B cell (primary cell): Measurements from ENCODE around the gene TBC1D3B. TPM values are rescaled to one million over a fixed set of nuclear protein-coding genes. Genes with fewer than 3 reads are reported as not detected.
A peak's percentile ranks its signal among the peaks of the same experiment; 100 is the strongest.
"Not testable (repeated sequence)": the region's sequence is repeated elsewhere in the genome, so short reads cannot be mapped to it uniquely, and the experiment has no call there.

ENCODE experiments used
- ATAC-seq: fragments of 200-7000 bp; cut with Tn5 transposase; one replicate; pipeline ENCODE4 v1.10.0; 2021; ENCODE audit warnings: low read depth, mild to moderate bottlenecking, moderate number of reproducible peaks, moderate library complexity
- CTCF ChIA-PET: fragments of 350-600 bp; sonication (Branson Sonifier 250); formaldehyde crosslinking; loops from one replicate; lab custom pipeline; 2021; ENCODE audit warnings: antibody characterized with exemption, inconsistent platforms; lab: Charles Lee
- POLR2A ChIA-PET: fragments of 350-600 bp; sonication (Branson Sonifier 250); formaldehyde crosslinking; loops from one replicate; lab custom pipeline; 2021; ENCODE audit warnings: antibody characterized with exemption; lab: Charles Lee
- DNase-seq: peaks from one replicate; pipeline ENCODE4 v3.0.0; 2013
- H2AFZ ChIP-seq: 2 replicates; pipeline ENCODE4 v1.6.1; 2012; ENCODE audit warnings: mild to moderate bottlenecking, low read depth, low read length; ENCODE audit not compliant: insufficient read depth, poor library complexity, severe bottlenecking
- H3K27ac ChIP-seq, 2 donors: 1 replicate in 1 of 2; 2 replicates in 1 of 2; pipeline ENCODE4 v1.5.1; 2012 to 2013; ENCODE audit warnings: low read length in 2 of 2, mild to moderate bottlenecking in 2 of 2, moderate library complexity in 1 of 2
- H3K27me3 ChIP-seq, 4 experiments: fragments of 200-600 bp in 1 of 4; sonication (generic) in 1 of 4; replicated peaks in 1 of 4; 1 replicate in 2 of 4; 2 replicates in 2 of 4; pipeline versions ENCODE4 v1.6.1 to v1.7.0; 2013 to 2016; ENCODE audit warnings: low read length in 3 of 4, mild to moderate bottlenecking in 2 of 4, mixed read lengths in 1 of 4, moderate library complexity in 1 of 4; ENCODE audit not compliant: insufficient read depth in 4 of 4, control insufficient read depth in 3 of 4; ENCODE audit errors: control extremely low read depth in 1 of 4
- H3K36me3 ChIP-seq, 2 experiments: replicated peaks in 1 of 2; 1 replicate in 1 of 2; 2 replicates in 1 of 2; pipeline versions ENCODE4 v1.6.1 to v1.7.1; 2013; ENCODE audit warnings: low read length in 1 of 2; ENCODE audit not compliant: insufficient read depth in 2 of 2, control insufficient read depth in 1 of 2; ENCODE audit errors: control extremely low read depth in 1 of 2, extremely low read depth in 1 of 2
- H3K4me1 ChIP-seq, 2 donors: fragments of 200-600 bp in 1 of 2; sonication (generic) in 1 of 2; 1 replicate in 1 of 2; 2 replicates in 1 of 2; pipeline versions ENCODE4 v1.5.1 to v1.6.1; 2013 to 2017; ENCODE audit warnings: low read length in 2 of 2; ENCODE audit not compliant: control insufficient read depth in 2 of 2, insufficient read depth in 2 of 2
- H3K4me2 ChIP-seq: replicated peaks from 2 replicates; pipeline ENCODE3; 2012; ENCODE audit warnings: mild to moderate bottlenecking, low read depth, low read length; ENCODE audit not compliant: poor library complexity, severe bottlenecking
- H3K4me3 ChIP-seq, 5 experiments: fragments of 200-600 bp in 1 of 5; sonication (generic) in 1 of 5; 1 replicate in 3 of 5; 2 replicates in 2 of 5; pipeline versions ENCODE4 v1.5.1 to v1.7.0; 2011 to 2016; ENCODE audit warnings: low read length in 4 of 5, mild to moderate bottlenecking in 4 of 5, low read depth in 2 of 5, control low read depth in 1 of 5, moderate library complexity in 1 of 5; ENCODE audit not compliant: insufficient read depth in 1 of 5; ENCODE audit errors: control extremely low read depth in 1 of 5, extremely low read depth in 1 of 5
- H3K79me2 ChIP-seq: fragments of 200-600 bp; sonication (generic); one replicate; pipeline ENCODE4 v1.6.0; 2016; ENCODE audit warnings: low read length; ENCODE audit not compliant: control insufficient read depth, insufficient read depth
- H3K9ac ChIP-seq: fragments of 200-600 bp; sonication (generic); 2 replicates; pipeline ENCODE4 v1.6.1; 2017; ENCODE audit warnings: mild to moderate bottlenecking, low read length, moderate library complexity
- H3K9me3 ChIP-seq, 3 donors: one replicate each; pipeline versions ENCODE4 v1.6.1 to v1.7.1; 2013; ENCODE audit warnings: low read length in 2 of 3; ENCODE audit not compliant: control insufficient read depth in 2 of 3, insufficient read depth in 1 of 3; ENCODE audit errors: control extremely low read depth in 1 of 3
- H4K20me1 ChIP-seq: 2 replicates; pipeline ENCODE4 v1.6.0; 2012; ENCODE audit warnings: mild to moderate bottlenecking, low read length; ENCODE audit not compliant: insufficient read depth, control insufficient read depth, poor library complexity, severe bottlenecking
- H3K27ac Mint-ChIP-seq: one replicate; pipeline ENCODE4 v1.8.0; 2021; ENCODE audit warnings: mixed read lengths
- H3K27me3 Mint-ChIP-seq: one replicate; pipeline ENCODE4 v1.8.0; 2021; ENCODE audit warnings: mixed read lengths
- H3K4me1 Mint-ChIP-seq: one replicate; pipeline ENCODE4 v1.8.0; 2021; ENCODE audit warnings: mixed read lengths
- H3K4me3 Mint-ChIP-seq: one replicate; pipeline ENCODE4 v1.8.0; 2021; ENCODE audit warnings: mixed read lengths
- H3K9me3 Mint-ChIP-seq: one replicate; pipeline ENCODE4 v1.8.0; 2022; ENCODE audit warnings: mixed read lengths; ENCODE audit not compliant: insufficient read depth
- EZH2 ChIP-seq: IDR thresholded peaks from 2 replicates; pipeline ENCODE4 v1.6.1; 2012; ENCODE audit warnings: borderline replicate concordance, low read depth, mild to moderate bottlenecking, moderate library complexity, low read length; ENCODE audit not compliant: insufficient read depth, poor library complexity, severe bottlenecking
- WGBS: methylation state at CpG from one replicate; pipeline ENCODE4 v1.1.5; 2013; ENCODE audit warnings: missing lambda C conversion rate; ENCODE audit not compliant: insufficient coverage; 5-methylcytosine and 5-hydroxymethylcytosine counted together
- intact Hi-C: fragments of 100-400 bp; cut with micrococcal nuclease; formaldehyde crosslinking; loops from one replicate; pipeline ENCODE4 v1.10.0; 2022
- polyA plus RNA-seq: library from polyadenylated mRNA; depleted of rRNA; stranded (reverse); fragments of >200 nt; gene quantifications from 2 replicates; pipeline ENCODE4 v1.2.3, GENCODE V29; 2012
- total RNA-seq, 2 donors: library from RNA; stranded (reverse); fragments of 120-200 nt in 1 of 2; gene quantifications; 1 replicate in 1 of 2; 2 replicates in 1 of 2; pipeline versions ENCODE4 v1.2.3 to v1.2.4, GENCODE V29; 2013 to 2022
- TF ChIP-seq, protein P1 (sequence below): fragments of 200-600 bp; IDR thresholded peaks from one replicate; pipeline ENCODE4 v1.8.0; 2022; ENCODE audit warnings: antibody characterized with exemption, mild to moderate bottlenecking

The TBC1D3B gene
- total and polyA plus RNA-seq, 2 donors (not counting 1 experiment from before 2014, with no cell fraction given): 3.2 to 17.3 TPM

DNA sequence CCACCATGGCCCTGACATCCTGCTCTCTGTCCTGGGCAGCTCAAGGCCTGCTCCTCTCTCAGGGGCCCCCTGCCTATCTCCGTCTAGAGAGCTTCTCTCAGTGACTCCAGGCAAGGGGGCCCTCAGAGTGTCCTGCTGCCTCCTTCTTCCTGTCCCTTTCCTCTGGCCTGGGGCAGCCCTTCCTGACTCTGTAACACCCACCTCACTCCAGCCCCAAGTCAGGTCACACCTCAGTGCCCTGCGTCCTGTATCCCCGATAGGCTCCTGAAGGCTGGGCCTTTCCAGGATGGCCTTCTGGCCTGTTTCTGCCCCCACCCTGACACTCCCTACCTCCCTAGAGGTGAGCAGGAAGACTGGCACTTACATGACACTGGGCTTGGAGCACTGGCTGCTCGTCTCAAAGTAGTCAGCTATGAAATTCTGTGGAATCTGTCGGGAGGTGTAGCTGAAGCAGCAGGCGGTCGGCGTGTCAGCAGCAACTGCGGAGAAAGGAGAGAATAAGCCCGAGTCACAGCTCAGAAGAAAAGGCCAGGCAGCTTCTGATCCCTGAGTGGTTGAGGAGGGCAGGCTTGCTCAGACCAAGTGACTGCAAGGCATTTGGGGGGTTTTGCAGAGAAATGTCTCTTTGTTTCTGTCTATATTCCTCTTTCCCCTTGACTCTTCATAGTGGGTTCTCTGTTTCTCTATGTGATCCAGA lies 19.1 kb upstream of the TBC1D3B start:
- Histone ChIP-seq H3K4me1 (peaks cover 46 to 50% of the 10 kb centered on the region in 2 donors), H3K79me2 (no peaks in the 10 kb centered on the region), H2AFZ (no peak overlapping the region), H3K4me3 (no peak overlapping the region), H3K36me3 (no peaks in the 10 kb centered on the region), H3K9me3 (no peaks in the 10 kb centered on the region), H3K9ac (no peak overlapping the region), H3K4me2 (peak overlapping the region; percentile 64), H4K20me1 (no peaks in the 10 kb centered on the region), H3K27me3 (peaks cover 0 to 36% (median 0%) of the 10 kb centered on the region in 4 experiments), H3K27ac (no peak overlapping the region)
- WGBS: 89% methylated on average over 5 of the region's 10 CpGs
- DNase-seq: no peak
- Mint-ChIP-seq H3K27ac (no peak overlapping the region), H3K4me1 (peaks cover 31% of the 10 kb centered on the region), H3K27me3 (peaks cover 2% of the 10 kb centered on the region), H3K9me3 (no peaks in the 10 kb centered on the region), H3K4me3 (no peak overlapping the region)
- ChIA-PET CTCF (no interaction called here), POLR2A (no interaction called here)
- ATAC-seq: no peak
- TF ChIP-seq, protein P1, sequence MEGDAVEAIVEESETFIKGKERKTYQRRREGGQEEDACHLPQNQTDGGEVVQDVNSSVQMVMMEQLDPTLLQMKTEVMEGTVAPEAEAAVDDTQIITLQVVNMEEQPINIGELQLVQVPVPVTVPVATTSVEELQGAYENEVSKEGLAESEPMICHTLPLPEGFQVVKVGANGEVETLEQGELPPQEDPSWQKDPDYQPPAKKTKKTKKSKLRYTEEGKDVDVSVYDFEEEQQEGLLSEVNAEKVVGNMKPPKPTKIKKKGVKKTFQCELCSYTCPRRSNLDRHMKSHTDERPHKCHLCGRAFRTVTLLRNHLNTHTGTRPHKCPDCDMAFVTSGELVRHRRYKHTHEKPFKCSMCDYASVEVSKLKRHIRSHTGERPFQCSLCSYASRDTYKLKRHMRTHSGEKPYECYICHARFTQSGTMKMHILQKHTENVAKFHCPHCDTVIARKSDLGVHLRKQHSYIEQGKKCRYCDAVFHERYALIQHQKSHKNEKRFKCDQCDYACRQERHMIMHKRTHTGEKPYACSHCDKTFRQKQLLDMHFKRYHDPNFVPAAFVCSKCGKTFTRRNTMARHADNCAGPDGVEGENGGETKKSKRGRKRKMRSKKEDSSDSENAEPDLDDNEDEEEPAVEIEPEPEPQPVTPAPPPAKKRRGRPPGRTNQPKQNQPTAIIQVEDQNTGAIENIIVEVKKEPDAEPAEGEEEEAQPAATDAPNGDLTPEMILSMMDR: no peak
- no peak for TF ChIP-seq EZH2
- intact Hi-C loops: no loop called here

DNA sequence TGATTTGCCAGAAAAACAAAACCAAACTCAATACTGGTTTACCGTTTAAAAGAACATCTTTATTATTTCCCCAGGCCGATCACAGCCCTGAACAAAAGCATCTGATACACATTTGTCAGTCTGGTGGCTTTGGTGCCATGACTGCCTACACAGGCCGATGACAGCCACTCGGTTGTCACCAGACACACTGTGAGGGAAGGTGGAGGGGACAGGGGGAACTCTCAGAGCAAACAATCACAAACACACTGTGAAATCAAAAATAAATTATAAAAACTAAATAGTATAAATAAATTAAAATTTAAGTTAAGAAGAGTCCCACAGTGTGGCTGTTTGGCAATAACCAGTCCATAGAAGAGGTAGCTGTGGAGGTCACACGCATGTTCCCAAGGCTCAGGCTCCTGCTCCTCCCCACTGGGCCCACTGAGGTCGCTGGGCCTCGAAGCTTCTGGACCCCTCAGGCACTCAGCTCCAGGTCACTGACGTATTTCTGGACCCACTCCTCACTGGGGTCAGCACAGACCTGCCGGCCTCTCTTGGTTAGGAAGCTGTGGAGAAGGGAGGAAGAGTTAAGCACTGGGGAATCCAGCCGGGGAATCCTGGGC lies 18.5 kb upstream of the TBC1D3B start:
- H3K27me3 Mint-ChIP-seq: not testable (repeated sequence)

DNA sequence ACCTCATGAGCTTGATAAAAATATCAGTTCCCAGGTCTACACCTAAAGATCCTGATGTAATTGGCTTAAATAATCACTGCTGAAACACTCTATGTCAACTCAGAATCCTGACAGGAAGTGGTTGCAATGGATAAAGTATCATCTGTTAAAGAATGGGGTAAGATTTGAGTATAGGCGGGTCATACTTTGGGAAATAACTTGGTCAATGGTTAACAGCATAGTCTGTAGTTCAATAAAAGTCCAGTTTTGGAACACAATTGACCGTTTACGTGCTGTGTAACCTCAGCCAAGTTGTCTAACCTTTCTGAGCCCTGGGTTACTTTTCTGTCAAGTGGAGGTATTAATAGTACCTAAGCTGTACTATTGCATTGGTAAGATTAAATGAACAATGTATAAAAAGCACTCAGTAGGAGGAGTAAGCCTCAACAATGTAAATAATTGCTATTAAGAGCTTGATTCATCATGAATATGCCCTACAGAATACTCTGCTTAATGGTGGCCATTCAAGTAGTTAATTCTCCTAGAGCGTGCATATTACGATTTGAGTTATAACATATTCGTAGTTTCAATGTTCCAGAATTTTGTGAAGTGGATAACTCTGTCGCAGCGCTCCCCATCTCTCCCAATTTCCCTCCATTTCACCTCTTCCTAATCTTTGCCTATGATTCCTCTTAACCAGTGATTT lies 17.9 kb upstream of the TBC1D3B start:
- H2AFZ ChIP-seq, intact Hi-C loops, H3K9me3 ChIP-seq, H3K4me3 Mint-ChIP-seq, H3K9ac ChIP-seq, CTCF ChIA-PET, H3K4me3 ChIP-seq, H3K27ac Mint-ChIP-seq, H3K4me2 ChIP-seq, H3K9me3 Mint-ChIP-seq, H3K27ac ChIP-seq, H3K79me2 ChIP-seq, ATAC-seq, H3K36me3 ChIP-seq, H4K20me1 ChIP-seq, POLR2A ChIA-PET, DNase-seq, H3K27me3 Mint-ChIP-seq: not testable (repeated sequence)
- H3K4me1 ChIP-seq: peaks cover 39 to 43% of the 10 kb centered on the region in 2 donors
- WGBS: no CpG with 5 or more reads among the region's 8 CpGs
- peaks cover 28% of the 10 kb centered on the region for H3K4me1 Mint-ChIP-seq
- H3K27me3 ChIP-seq: peaks cover 0 to 36% (median 0%) of the 10 kb centered on the region in 4 experiments

More for the DNA sequence above, 18.5 kb upstream of the TBC1D3B start:
- Histone ChIP-seq H3K27me3 (peaks cover 0 to 36% (median 0%) of the 10 kb centered on the region in 4 experiments), H3K4me1 (peaks cover 41 to 48% of the 10 kb centered on the region in 2 donors)
- H3K9me3 ChIP-seq, H3K4me2 ChIP-seq, POLR2A ChIA-PET, H3K9ac ChIP-seq, DNase-seq, H3K27ac Mint-ChIP-seq, H3K9me3 Mint-ChIP-seq, H3K36me3 ChIP-seq, H3K4me3 ChIP-seq, H3K4me3 Mint-ChIP-seq, H2AFZ ChIP-seq, H3K79me2 ChIP-seq, H4K20me1 ChIP-seq, CTCF ChIA-PET, ATAC-seq, intact Hi-C loops, H3K27ac ChIP-seq: not testable (repeated sequence)
- 100% methylated on average over 2 of the region's 10 CpGs for WGBS
- H3K4me1 Mint-ChIP-seq: peaks cover 31% of the 10 kb centered on the region
